HG03378 (cell line): ENCODE measurements around the gene NLRX1.
A peak's percentile ranks its signal among the peaks of the same experiment; 100 is the strongest.
"Not testable (repeated sequence)": the region's sequence is repeated elsewhere in the genome, so short reads cannot be mapped to it uniquely, and the experiment has no call there.

Source experiments
- ATAC-seq: cut with Tn5 transposase; IDR thresholded peaks from one replicate; pipeline ENCODE4 v1.9.1; 2021; ENCODE audit warnings: mild to moderate bottlenecking, moderate library complexity; ENCODE audit not compliant: unreplicated experiment

The NLRX1 gene

GRCh38 chr11:119168471-119169281 is at the start of gene NLRX1:
TSS of gene NLRX1 (plus strand) at chr11:119168725. CDS start at chr11:119171404, 2,679 bp downstream.
- ATAC-seq, result peak; percentile 71

GRCh38 chr11:119118946-119119345 is 49.6 kb upstream of the NLRX1 start:
- ATAC-seq, result no peak

- ATAC-seq, result no peak
Observed at GRCh38 chr11:119120639-119121007, 47.9 kb upstream of the NLRX1 start.

GRCh38 chr11:119121008-119121810 is 47.3 kb upstream of the NLRX1 start, which contains the start of gene HINFP:
TSS of gene HINFP (plus strand) at chr11:119121580. CDS start at chr11:119126945, 5,365 bp downstream.
- peak; percentile 91 for ATAC-seq

GRCh38 chr11:119121811-119122124 is 46.8 kb upstream of the NLRX1 start:
- ATAC-seq, result no peak

- no peak for ATAC-seq
Observed at GRCh38 chr11:119125821-119126220, 42.7 kb upstream of the NLRX1 start.

GRCh38 chr11:119126675-119127268 is 41.8 kb upstream of the NLRX1 start:
- no peak for ATAC-seq

- ATAC-seq, result no peak
Observed at GRCh38 chr11:119130662-119131061, 37.9 kb upstream of the NLRX1 start.

- ATAC-seq, result no peak
Observed at GRCh38 chr11:119134389-119134978, 34.0 kb upstream of the NLRX1 start.

GRCh38 chr11:119139276-119139675 is 29.2 kb upstream of the NLRX1 start:
- ATAC-seq, result not testable (repeated sequence)

- ATAC-seq, result no peak
Observed at GRCh38 chr11:119144825-119145486, 23.6 kb upstream of the NLRX1 start.

- ATAC-seq, result no peak
Observed at GRCh38 chr11:119145551-119145950, 23.0 kb upstream of the NLRX1 start.

- no peak for ATAC-seq
Observed at GRCh38 chr11:119147604-119148333, 20.8 kb upstream of the NLRX1 start.

- no peak for ATAC-seq
Observed at GRCh38 chr11:119148720-119149017, 19.9 kb upstream of the NLRX1 start.

GRCh38 chr11:119149018-119149785 is 19.3 kb upstream of the NLRX1 start, which contains the start of gene ABCG4:
TSS of gene ABCG4 (plus strand) at chr11:119149052. CDS start at chr11:119149966, 914 bp downstream.
- no peak for ATAC-seq

- ATAC-seq, result no peak
Observed at GRCh38 chr11:119149786-119150275, 18.7 kb upstream of the NLRX1 start.

GRCh38 chr11:119152043-119152442 is 16.5 kb upstream of the NLRX1 start:
- no peak for ATAC-seq

GRCh38 chr11:119152604-119153003 is 15.9 kb upstream of the NLRX1 start:
- no peak for ATAC-seq
